AG09309 (cell line): ENCODE data around the gene GPR45.

Experiments
- DNase-seq: peaks from one replicate; pipeline ENCODE4 v3.0.0-alpha.2; 2010; ENCODE audit warnings: low read depth
- H3K4me3 ChIP-seq: 2 replicates; pipeline ENCODE4 v1.5.1; 2011; ENCODE audit warnings: mild to moderate bottlenecking, low read depth, low read length, moderate library complexity; ENCODE audit not compliant: control insufficient read depth
- CTCF ChIP-seq: IDR thresholded peaks from 2 replicates; pipeline ENCODE4 v1.5.1; 2011; ENCODE audit warnings: mild to moderate bottlenecking, low read depth, low read length, inconsistent platforms; ENCODE audit not compliant: insufficient read depth, control insufficient read depth; ENCODE audit errors: missing control alignments

The GPR45 gene

GRCh38 chr2:105231232-105231619 lies 10.3 kb upstream of the GPR45 start:
- no peak overlapping the region for H3K4me3 ChIP-seq
- TF ChIP-seq CTCF = no peak
- no peak for DNase-seq

- DNase-seq = no peak
- no peak overlapping the region for H3K4me3 ChIP-seq
- TF ChIP-seq CTCF = peak; percentile 77
Observed at GRCh38 chr2:105235388-105236059, 6.0 kb upstream of the GPR45 start.

GRCh38 chr2:105236060-105236424 lies 5.5 kb upstream of the GPR45 start:
- H3K4me3 ChIP-seq = no peak overlapping the region
- no peak for DNase-seq
- TF ChIP-seq CTCF = no peak

GRCh38 chr2:105237045-105237765 lies 4.3 kb upstream of the GPR45 start:
- no peak for DNase-seq

GRCh38 chr2:105238664-105239240 lies 2.8 kb upstream of the GPR45 start:
- no peak overlapping the region for H3K4me3 ChIP-seq
- TF ChIP-seq CTCF = no peak
- no peak for DNase-seq

More at GRCh38 chr2:105237045-105237765, 4.3 kb upstream of the GPR45 start:
- no peak overlapping the region for H3K4me3 ChIP-seq
- no peak for TF ChIP-seq CTCF

- TF ChIP-seq CTCF = no peak
- H3K4me3 ChIP-seq = no peak overlapping the region
- peak; percentile 88 for DNase-seq
Observed at GRCh38 chr2:105239924-105240323, 1.6 kb upstream of the GPR45 start.
